ENCODE data around the gene ABCB1.
"Not testable (repeated sequence)": the region's sequence is repeated elsewhere in the genome, so short reads cannot be mapped to it uniquely, and the experiment has no call there.

Gene ABCB1

GRCh38 chr7:87465534-87465880, 135.2 kb downstream of the ABCB1 start:
- not testable (repeated sequence) for DNase-seq

GRCh38 chr7:87464830-87465533, 135.7 kb downstream of the ABCB1 start:
- DNase-seq = not testable (repeated sequence)

- DNase-seq = no peak
Measured at GRCh38 chr7:87463982-87464381, 136.7 kb downstream of the ABCB1 start.

GRCh38 chr7:87460444-87460843, 140.2 kb downstream of the ABCB1 start:
- DNase-seq = not testable (repeated sequence)

GRCh38 chr7:87459941-87460340, 140.7 kb downstream of the ABCB1 start:
- DNase-seq = no peak

- no peak for DNase-seq
Measured at GRCh38 chr7:87458148-87458547, 142.5 kb downstream of the ABCB1 start.

- no peak for DNase-seq
Measured at GRCh38 chr7:87456247-87456646, 144.4 kb downstream of the ABCB1 start.

Data from GF-D8 (cell line).